ENCODE results near the gene CA14.

GRCh38 chr1:150263549-150263948 is 6.0 kb downstream of the CA14 start:
- TF ChIP-seq CTCF (IDR thresholded peaks at IDR 0.05) (no peak), POLR2AphosphoS5 (IDR thresholded peaks at IDR 0.05; ENCODE audit: insufficient read depth in 1 of 2, low read depth in 1 of 2) (no peak)

Data from vagina (tissue), 2 donors.